ENCODE data around the gene PLEKHG3.

GRCh38 chr14:64656986-64657385 is 47.2 kb upstream of the PLEKHG3 start:
- TF ChIP-seq CTCF (IDR thresholded peaks at IDR 0.05; ENCODE audit: low read length) (no peak), EZH2 (optimal IDR thresholded peaks at IDR 0.05; ENCODE audit: low read depth, low read length) (no peak)

Data from MM.1S (cell line).